OCI-LY7 (cell line): ENCODE data around the gene EHMT2.
"Not testable (repeated sequence)": the region's sequence is repeated elsewhere in the genome, so short reads cannot be mapped to it uniquely, and the experiment has no call there.

Experiments used
- EZH2phosphoT487 ChIP-seq: fragments of 200-600 bp; sonication (generic); IDR thresholded peaks from 2 replicates; pipeline ENCODE4 v1.6.1; 2018; ENCODE audit warnings: low read depth, borderline replicate concordance, mild to moderate bottlenecking, mixed run types, antibody characterized with exemption, low read length, moderate library complexity, mixed read lengths
- TF ChIP-seq, protein P1 (sequence below): fragments of 200-600 bp; sonication (generic); conservative IDR thresholded peaks from 2 replicates; pipeline ENCODE4 v1.5.1; 2014; ENCODE audit warnings: mild to moderate bottlenecking, antibody characterized with exemption, low read length, moderate library complexity, mixed read lengths

- TF ChIP-seq, protein P1, sequence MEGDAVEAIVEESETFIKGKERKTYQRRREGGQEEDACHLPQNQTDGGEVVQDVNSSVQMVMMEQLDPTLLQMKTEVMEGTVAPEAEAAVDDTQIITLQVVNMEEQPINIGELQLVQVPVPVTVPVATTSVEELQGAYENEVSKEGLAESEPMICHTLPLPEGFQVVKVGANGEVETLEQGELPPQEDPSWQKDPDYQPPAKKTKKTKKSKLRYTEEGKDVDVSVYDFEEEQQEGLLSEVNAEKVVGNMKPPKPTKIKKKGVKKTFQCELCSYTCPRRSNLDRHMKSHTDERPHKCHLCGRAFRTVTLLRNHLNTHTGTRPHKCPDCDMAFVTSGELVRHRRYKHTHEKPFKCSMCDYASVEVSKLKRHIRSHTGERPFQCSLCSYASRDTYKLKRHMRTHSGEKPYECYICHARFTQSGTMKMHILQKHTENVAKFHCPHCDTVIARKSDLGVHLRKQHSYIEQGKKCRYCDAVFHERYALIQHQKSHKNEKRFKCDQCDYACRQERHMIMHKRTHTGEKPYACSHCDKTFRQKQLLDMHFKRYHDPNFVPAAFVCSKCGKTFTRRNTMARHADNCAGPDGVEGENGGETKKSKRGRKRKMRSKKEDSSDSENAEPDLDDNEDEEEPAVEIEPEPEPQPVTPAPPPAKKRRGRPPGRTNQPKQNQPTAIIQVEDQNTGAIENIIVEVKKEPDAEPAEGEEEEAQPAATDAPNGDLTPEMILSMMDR, result not testable (repeated sequence)
- TF ChIP-seq EZH2phosphoT487, result not testable (repeated sequence)
These were observed 45.3 kb downstream of the EHMT2 start for GRCh38 chr6:31851980-31852718.
